NCI-H1092 (cell line): ENCODE data around the gene GALNT18.

Source experiments
- DNase-seq: peaks from one replicate; lab custom pipeline; 2025; lab: John Stamatoyannopoulos, UW

GALNT18 gene

GRCh38 chr11:11351042-11351586 is 270.7 kb downstream of the GALNT18 start:
- DNase-seq: no peak

GRCh38 chr11:11349870-11350337 is 271.9 kb downstream of the GALNT18 start:
- DNase-seq: no peak

- DNase-seq: no peak
Measured at GRCh38 chr11:11349106-11349825, 272.5 kb downstream of the GALNT18 start.

- no peak for DNase-seq
Measured at GRCh38 chr11:11348303-11348702, 273.5 kb downstream of the GALNT18 start.

GRCh38 chr11:11347592-11347991 is 274.2 kb downstream of the GALNT18 start:
- DNase-seq: no peak

GRCh38 chr11:11346303-11346702 is 275.5 kb downstream of the GALNT18 start:
- DNase-seq: peak; percentile 45

- DNase-seq: no peak
Measured at GRCh38 chr11:11345099-11345498, 276.7 kb downstream of the GALNT18 start.

GRCh38 chr11:11344045-11344444 is 277.8 kb downstream of the GALNT18 start:
- no peak for DNase-seq

GRCh38 chr11:11338304-11338703 is 283.5 kb downstream of the GALNT18 start:
- no peak for DNase-seq

- DNase-seq: no peak
Measured at GRCh38 chr11:11336664-11337063, 285.1 kb downstream of the GALNT18 start.

- DNase-seq: no peak
Measured at GRCh38 chr11:11335043-11335442, 286.8 kb downstream of the GALNT18 start.

- no peak for DNase-seq
Measured at GRCh38 chr11:11334607-11335006, 287.2 kb downstream of the GALNT18 start.

- DNase-seq: no peak
Measured at GRCh38 chr11:11332141-11332710, 289.6 kb downstream of the GALNT18 start.

GRCh38 chr11:11329062-11329806 is 292.6 kb downstream of the GALNT18 start:
- no peak for DNase-seq

- DNase-seq: no peak
Measured at GRCh38 chr11:11324090-11324489, 297.7 kb downstream of the GALNT18 start.

- no peak for DNase-seq
Measured at GRCh38 chr11:11322101-11322500, 299.7 kb downstream of the GALNT18 start.

GRCh38 chr11:11320825-11321224 is 301.0 kb downstream of the GALNT18 start:
- no peak for DNase-seq

- no peak for DNase-seq
Measured at GRCh38 chr11:11318961-11319360, 302.8 kb downstream of the GALNT18 start.

GRCh38 chr11:11318461-11318860 is 303.3 kb downstream of the GALNT18 start:
- no peak for DNase-seq

GRCh38 chr11:11316651-11317230 is 305.1 kb downstream of the GALNT18 start:
- DNase-seq: no peak

GRCh38 chr11:11313902-11314692 is 307.7 kb downstream of the GALNT18 start:
- DNase-seq: no peak

- no peak for DNase-seq
Measured at GRCh38 chr11:11313426-11313825, 308.4 kb downstream of the GALNT18 start.
